ENCODE results near the gene CCDC142. TPM values are rescaled to one million over a fixed set of nuclear protein-coding genes. Genes with fewer than 3 reads are reported as not detected.

The CCDC142 gene
- total and polyA plus RNA-seq, 10 of the 15 experiments (the other 5 are each of a cell fraction or from before 2014, with no cell fraction given): 0.93 to 16.9 (median 9.0) TPM

- TF ChIP-seq SMC3 (IDR thresholded peaks at IDR 0.05; ENCODE audit: borderline replicate concordance, low read length) (no peak), CREB1 (IDR thresholded peaks at IDR 0.05; ENCODE audit: low read depth) (no peak), MTA2 (IDR thresholded peaks at IDR 0.05; ENCODE audit: low read depth) (no peak; the same call in 1 of the 2 replicates), ZBTB11 (CRISPR knock-in tag; IDR thresholded peaks at IDR 0.05) (no peak), EED (IDR thresholded peaks at IDR 0.05; ENCODE audit: low read depth) (peak; percentile 61; the same call in 1 of the 2 replicates), SUZ12 (IDR thresholded peaks at IDR 0.05; ENCODE audit: unreplicated experiment) (no peak), YBX1 (IDR thresholded peaks at IDR 0.05) (no peak), POU2F2 (IDR thresholded peaks at IDR 0.05; ENCODE audit: borderline replicate concordance, low read depth, low read length) (0 out of 3 replicates have a peak, but pooled peaks have one; percentile 3), PBX3 (IDR thresholded peaks at IDR 0.05; ENCODE audit: insufficient replicate concordance, low read depth, low read length) (no peak), TCF3 (IDR thresholded peaks at IDR 0.05; ENCODE audit: borderline replicate concordance, insufficient read depth, low read depth, low read length) (peak; percentile 81; the same call in 1 of the 2 replicates), TCF7 (IDR thresholded peaks at IDR 0.05; ENCODE audit: borderline replicate concordance) (no peak), ZNF274 (IDR thresholded peaks at IDR 0.05; ENCODE audit: insufficient read depth, insufficient read length) (no peak), ZBTB4 (CRISPR knock-in tag; IDR thresholded peaks at IDR 0.05) (no peak), NFIC (IDR thresholded peaks at IDR 0.05; ENCODE audit: low read depth, low read length) (no peak), NFYB (IDR thresholded peaks at IDR 0.05; ENCODE audit: insufficient read depth, low read depth, low read length) (no peak), WRNIP1 (IDR thresholded peaks at IDR 0.05; ENCODE audit: borderline replicate concordance, low read depth, low read length) (no peak), RUNX3 (IDR thresholded peaks at IDR 0.05; ENCODE audit: low read length) (no peak), ZNF592 (IDR thresholded peaks at IDR 0.05) (no peak)
Measured at GRCh38 chr2:74502720-74503505, 20.1 kb upstream of the CCDC142 start (continued).

All from GM12878 (cell line).